Calu3 (cell line): ENCODE results near the gene MDM1. TPM values are rescaled to one million over a fixed set of nuclear protein-coding genes. Genes with fewer than 3 reads are reported as not detected.

Experiments used
- BruUV-seq: library from RNA; stranded (reverse); fragments of 400-500 nt; replicated peaks from 2 replicates; lab custom pipeline; 2021; lab: Mats Ljungman, UMichigan
- CTCF ChIA-PET: fragments of 300-600 bp; sonication (Branson Sonifier 250); formaldehyde crosslinking; loops from one replicate; lab custom pipeline; 2022; ENCODE audit warnings: antibody characterized with exemption; lab: Charles Lee
- DNase-seq: peaks from one replicate; pipeline ENCODE4 v3.0.0; 2022
- H3K27ac Mint-ChIP-seq: one replicate; pipeline ENCODE4 v1.8.0; 2022; ENCODE audit warnings: mixed read lengths; ENCODE audit not compliant: unreplicated experiment
- H3K27me3 Mint-ChIP-seq: one replicate; pipeline ENCODE4 v1.8.0; 2022; ENCODE audit warnings: mixed read lengths; ENCODE audit not compliant: unreplicated experiment
- H3K36me3 Mint-ChIP-seq: one replicate; pipeline ENCODE4 v1.8.0; 2022; ENCODE audit warnings: mild to moderate bottlenecking, moderate library complexity, mixed read lengths; ENCODE audit not compliant: insufficient read depth, unreplicated experiment
- H3K4me1 Mint-ChIP-seq: one replicate; pipeline ENCODE4 v1.8.0; 2022; ENCODE audit warnings: mild to moderate bottlenecking, low read depth, mixed read lengths; ENCODE audit not compliant: unreplicated experiment
- H3K4me3 Mint-ChIP-seq: one replicate; pipeline ENCODE4 v1.8.0; 2022; ENCODE audit warnings: mild to moderate bottlenecking, low read depth, moderate library complexity, mixed read lengths; ENCODE audit not compliant: unreplicated experiment
- H3K9me3 Mint-ChIP-seq: one replicate; pipeline ENCODE4 v1.8.0; 2022; ENCODE audit warnings: low read depth, mixed read lengths; ENCODE audit not compliant: unreplicated experiment
- intact Hi-C: fragments of 100-400 bp; cut with micrococcal nuclease; formaldehyde crosslinking; loops from one replicate; pipeline ENCODE4 v1.10.0; 2022; ENCODE audit not compliant: unreplicated experiment
- total RNA-seq: library from RNA; stranded (reverse); gene quantifications from 2 replicates; pipeline ENCODE4 v1.2.3, GENCODE V29; 2022
- TF ChIP-seq, protein P1 (sequence below): fragments of 200-600 bp; IDR thresholded peaks from one replicate; pipeline ENCODE4 v1.8.0; 2022; ENCODE audit warnings: antibody characterized with exemption; ENCODE audit not compliant: unreplicated experiment

MDM1 gene
- total RNA-seq, 1 experiment from 2014 or later: 22.7 TPM

DNA sequence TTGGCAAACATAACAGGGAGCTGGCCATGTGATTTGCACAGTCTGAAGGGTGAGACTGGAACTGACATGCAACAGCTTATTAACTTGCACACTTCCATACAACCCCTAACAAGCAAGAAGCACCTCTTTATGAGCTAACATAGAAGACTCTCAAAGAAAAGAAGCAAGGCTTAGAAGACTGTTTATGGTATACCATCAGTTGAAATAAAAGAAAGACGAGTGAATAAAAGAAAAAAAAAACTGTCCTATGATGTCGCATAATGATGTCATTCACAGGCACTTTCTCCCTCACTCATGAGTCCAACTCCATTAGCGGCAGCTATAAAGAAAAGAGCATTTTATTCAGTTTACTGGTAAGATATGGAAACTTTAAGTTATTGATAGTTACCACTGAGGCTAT lies 3.3 kb upstream of the MDM1 start:
- Mint-ChIP-seq H3K9me3 (no peaks in the 10 kb centered on the region), H3K36me3 (peaks cover 20% of the 10 kb centered on the region), H3K27me3 (peaks cover 17% of the 10 kb centered on the region), H3K4me3 (no peak overlapping the region), H3K27ac (no peak overlapping the region), H3K4me1 (peaks cover 11% of the 10 kb centered on the region)
- TF ChIP-seq, protein P1, sequence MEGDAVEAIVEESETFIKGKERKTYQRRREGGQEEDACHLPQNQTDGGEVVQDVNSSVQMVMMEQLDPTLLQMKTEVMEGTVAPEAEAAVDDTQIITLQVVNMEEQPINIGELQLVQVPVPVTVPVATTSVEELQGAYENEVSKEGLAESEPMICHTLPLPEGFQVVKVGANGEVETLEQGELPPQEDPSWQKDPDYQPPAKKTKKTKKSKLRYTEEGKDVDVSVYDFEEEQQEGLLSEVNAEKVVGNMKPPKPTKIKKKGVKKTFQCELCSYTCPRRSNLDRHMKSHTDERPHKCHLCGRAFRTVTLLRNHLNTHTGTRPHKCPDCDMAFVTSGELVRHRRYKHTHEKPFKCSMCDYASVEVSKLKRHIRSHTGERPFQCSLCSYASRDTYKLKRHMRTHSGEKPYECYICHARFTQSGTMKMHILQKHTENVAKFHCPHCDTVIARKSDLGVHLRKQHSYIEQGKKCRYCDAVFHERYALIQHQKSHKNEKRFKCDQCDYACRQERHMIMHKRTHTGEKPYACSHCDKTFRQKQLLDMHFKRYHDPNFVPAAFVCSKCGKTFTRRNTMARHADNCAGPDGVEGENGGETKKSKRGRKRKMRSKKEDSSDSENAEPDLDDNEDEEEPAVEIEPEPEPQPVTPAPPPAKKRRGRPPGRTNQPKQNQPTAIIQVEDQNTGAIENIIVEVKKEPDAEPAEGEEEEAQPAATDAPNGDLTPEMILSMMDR: no peak
- DNase-seq: no peak
- intact Hi-C loops: no loop called here
- BruUV-seq: no TSS peak
- CTCF ChIA-PET: interaction anchor here (0.5 to 0.7 kb wide), 2 partner anchors 70 to 341 kb away, joined by 3 read pairs; no protein-coding TSS in a partner anchor

DNA sequence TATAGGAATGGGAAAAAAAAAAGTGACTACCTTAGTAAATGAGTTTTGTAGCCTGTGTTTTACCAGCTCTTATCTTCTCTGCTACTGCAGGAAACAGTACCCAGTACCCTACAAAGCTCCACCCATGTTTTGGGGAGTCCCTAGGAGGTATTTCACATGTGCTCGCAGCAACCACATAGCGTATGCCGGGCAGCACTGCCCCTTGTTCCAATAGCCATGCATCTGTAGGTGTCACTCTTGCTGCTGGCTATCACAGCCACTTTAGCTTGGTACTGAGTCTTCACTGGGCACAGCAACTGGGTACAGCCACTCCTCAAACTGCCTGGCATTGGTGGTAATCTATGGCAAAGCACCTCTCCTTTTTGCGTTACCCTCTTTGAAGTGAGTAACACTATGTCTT lies 2.0 kb upstream of the MDM1 start:
- Mint-ChIP-seq H3K9me3 (no peaks in the 10 kb centered on the region), H3K27me3 (peaks cover 14% of the 10 kb centered on the region), H3K36me3 (peaks cover 20% of the 10 kb centered on the region), H3K4me3 (no peak overlapping the region), H3K27ac (no peak overlapping the region), H3K4me1 (peaks cover 11% of the 10 kb centered on the region)
- intact Hi-C loops: no loop called here
- no TSS peak for BruUV-seq
- CTCF ChIA-PET: interaction anchor here (0.6 to 1.4 kb wide), 6 partner anchors 11 to 502 kb away, joined by 3 to 5 read pairs (median 4); no protein-coding TSS in a partner anchor
- DNase-seq: peak; percentile 32
- TF ChIP-seq, protein P1: no peak

DNA sequence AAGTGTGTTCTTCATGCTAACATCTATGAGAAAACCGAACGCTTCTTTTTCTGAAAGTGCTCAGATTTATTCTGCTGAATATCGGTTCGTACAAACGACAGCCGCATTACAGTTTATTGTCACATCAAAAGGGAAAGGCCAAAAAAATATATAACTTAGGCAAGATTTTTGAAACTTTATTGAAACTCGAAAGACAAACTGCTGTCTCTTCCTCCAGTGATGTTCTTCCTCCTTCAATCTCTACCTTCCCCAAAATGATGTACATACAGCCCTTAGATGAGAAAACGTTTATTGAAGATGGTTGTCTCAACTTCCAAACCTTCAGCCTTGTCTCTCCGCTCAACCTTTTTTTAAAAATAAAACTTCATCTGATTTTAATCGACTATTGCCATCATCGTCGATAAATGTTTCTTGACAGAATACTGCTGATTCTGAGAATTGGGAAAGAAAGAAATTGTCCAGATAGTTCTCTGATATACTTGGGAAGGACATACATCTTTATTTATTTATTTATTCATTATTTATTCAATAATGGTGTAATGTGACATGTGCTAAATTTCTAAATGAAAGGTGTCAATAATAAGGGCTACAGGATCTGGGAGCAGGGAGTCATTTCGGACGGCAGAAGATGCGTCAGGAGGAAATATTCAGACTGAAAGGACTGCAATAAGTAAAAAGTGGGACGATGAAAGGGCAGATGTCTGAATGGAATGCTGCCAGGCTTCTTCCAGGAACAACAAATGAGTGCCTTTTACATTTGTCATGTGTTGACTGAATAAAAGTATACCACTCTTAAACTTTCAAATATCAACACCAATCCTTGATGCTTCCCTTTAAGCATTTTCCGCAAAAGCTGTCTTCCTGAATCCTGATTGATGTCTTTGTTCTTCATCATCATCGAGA lies 817 bp upstream of the MDM1 start:
- intact Hi-C loops: no loop called here
- H3K4me1 Mint-ChIP-seq: peaks cover 11% of the 10 kb centered on the region
- peak overlapping the region; percentile 56 for H3K27ac Mint-ChIP-seq
- peaks cover 14% of the 10 kb centered on the region for H3K27me3 Mint-ChIP-seq
- peak overlapping the region; percentile 81 for H3K4me3 Mint-ChIP-seq
- TF ChIP-seq, protein P1: no peak
- no peaks in the 10 kb centered on the region for H3K9me3 Mint-ChIP-seq
- CTCF ChIA-PET: interaction anchor here (0.8 kb wide), 1 partner anchor 282 kb away, joined by 3 read pairs; no protein-coding TSS in a partner anchor
- H3K36me3 Mint-ChIP-seq: peaks cover 20% of the 10 kb centered on the region
- no TSS peak for BruUV-seq
- no peak for DNase-seq

DNA sequence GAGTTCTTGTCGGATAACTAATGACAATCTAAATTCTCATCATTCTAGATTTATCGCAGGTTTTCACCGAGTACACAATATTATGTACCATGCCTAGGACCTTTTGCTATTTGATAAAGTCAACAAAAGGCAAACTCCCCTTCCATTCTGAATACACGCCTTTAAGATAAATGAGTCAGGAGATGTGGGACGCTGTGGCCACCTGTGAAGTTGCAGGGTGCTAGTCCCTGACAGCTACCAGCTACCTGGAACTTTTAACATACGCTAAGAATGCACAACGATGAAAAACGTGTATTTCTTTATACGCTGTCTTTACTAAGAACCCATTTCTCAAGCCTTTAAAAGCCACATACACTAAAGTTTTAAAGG lies 678 bp downstream of the MDM1 start:
- intact Hi-C loops: no loop called here
- no peak for DNase-seq
- Mint-ChIP-seq H3K27me3 (peaks cover 14% of the 10 kb centered on the region), H3K4me1 (peaks cover 11% of the 10 kb centered on the region), H3K36me3 (peaks cover 20% of the 10 kb centered on the region), H3K9me3 (no peaks in the 10 kb centered on the region), H3K4me3 (peak overlapping the region; percentile 81), H3K27ac (peak overlapping the region; percentile 56)
- BruUV-seq: no TSS peak
- TF ChIP-seq, protein P1: no peak
- CTCF ChIA-PET: interaction anchor here (1.1 kb wide), 1 partner anchor 414 kb away, joined by 3 read pairs; the partner anchor contains the start of gene SLC35E3
